HEK293T (cell line): Measurements from ENCODE around the gene SMARCB1.

ENCODE experiments used
- CTCF ChIA-PET: fragments of 350-600 bp; formaldehyde crosslinking; extraction: SDS; loops from one replicate; lab custom pipeline; 2021; ENCODE audit warnings: antibody characterized with exemption, inconsistent platforms; lab: Yijun Ruan, JAX
- POLR2A ChIA-PET: fragments of 350-600 bp; formaldehyde crosslinking; extraction: SDS; loops from one replicate; lab custom pipeline; 2020; ENCODE audit warnings: antibody characterized with exemption, inconsistent platforms; lab: Yijun Ruan, JAX
- DNase-seq: peaks from one replicate; pipeline ENCODE4 v3.0.0; 2012; ENCODE audit warnings: mixed read lengths; ENCODE audit errors: extremely low spot score
- ARNT ChIP-seq: fragments of 450-650 bp; IDR thresholded peaks from 2 replicates; pipeline ENCODE4 v1.6.1; 2017; ENCODE audit warnings: mild to moderate bottlenecking
- BHLHE40 ChIP-seq: fragments of 450-650 bp; IDR thresholded peaks from 2 replicates; pipeline ENCODE4 v1.6.1; 2016; ENCODE audit warnings: mild to moderate bottlenecking, moderate library complexity, borderline replicate concordance
- CTBP1 ChIP-seq: fragments of 450-650 bp; IDR thresholded peaks from 2 replicates; pipeline ENCODE4 v1.6.1; 2016; ENCODE audit warnings: borderline replicate concordance
- ELF4 ChIP-seq: fragments of 450-650 bp; IDR thresholded peaks from 2 replicates; pipeline ENCODE4 v1.6.1; 2017; ENCODE audit warnings: antibody characterized with exemption
- FOXA1 ChIP-seq: fragments of 450-650 bp; IDR thresholded peaks from 2 replicates; pipeline ENCODE4 v1.6.1; 2016; ENCODE audit warnings: mild to moderate bottlenecking
- FOXK2 ChIP-seq: fragments of 450-650 bp; IDR thresholded peaks from 2 replicates; pipeline ENCODE4 v1.6.1; 2016; ENCODE audit warnings: mild to moderate bottlenecking
- FOXM1 ChIP-seq: fragments of 450-650 bp; IDR thresholded peaks from 2 replicates; pipeline ENCODE4 v1.6.1; 2017; ENCODE audit warnings: mild to moderate bottlenecking, borderline replicate concordance
- HDGF ChIP-seq: fragments of 450-650 bp; IDR thresholded peaks from 2 replicates; pipeline ENCODE4 v1.6.1; 2017; ENCODE audit warnings: antibody characterized with exemption, borderline replicate concordance
- L3MBTL2 ChIP-seq: fragments of 450-650 bp; conservative IDR thresholded peaks from 2 replicates; pipeline ENCODE4 v1.6.1; 2016; ENCODE audit warnings: mild to moderate bottlenecking
- LEF1 ChIP-seq: fragments of 450-650 bp; IDR thresholded peaks from 2 replicates; pipeline ENCODE4 v1.6.1; 2017; ENCODE audit warnings: mild to moderate bottlenecking, borderline replicate concordance
- NFRKB ChIP-seq: fragments of 450-650 bp; IDR thresholded peaks from 2 replicates; pipeline ENCODE4 v1.6.1; 2016; ENCODE audit warnings: mild to moderate bottlenecking, moderate library complexity
- SP1 ChIP-seq: fragments of 450-650 bp; IDR thresholded peaks from 2 replicates; pipeline ENCODE4 v1.6.1; 2017
- SUZ12 ChIP-seq: fragments of 450-650 bp; IDR thresholded peaks from 2 replicates; pipeline ENCODE4 v1.6.1; 2016; ENCODE audit warnings: mild to moderate bottlenecking
- TARDBP ChIP-seq: fragments of 450-650 bp; IDR thresholded peaks from 2 replicates; pipeline ENCODE4 v1.6.1; 2016
- ZNF384 ChIP-seq: fragments of 450-650 bp; IDR thresholded peaks from 2 replicates; pipeline ENCODE4 v1.6.1; 2016
- TF ChIP-seq, protein P1 (sequence below): fragments of 450-650 bp; IDR thresholded peaks from 2 replicates; pipeline ENCODE4 v1.6.1; 2016

Gene SMARCB1

DNA sequence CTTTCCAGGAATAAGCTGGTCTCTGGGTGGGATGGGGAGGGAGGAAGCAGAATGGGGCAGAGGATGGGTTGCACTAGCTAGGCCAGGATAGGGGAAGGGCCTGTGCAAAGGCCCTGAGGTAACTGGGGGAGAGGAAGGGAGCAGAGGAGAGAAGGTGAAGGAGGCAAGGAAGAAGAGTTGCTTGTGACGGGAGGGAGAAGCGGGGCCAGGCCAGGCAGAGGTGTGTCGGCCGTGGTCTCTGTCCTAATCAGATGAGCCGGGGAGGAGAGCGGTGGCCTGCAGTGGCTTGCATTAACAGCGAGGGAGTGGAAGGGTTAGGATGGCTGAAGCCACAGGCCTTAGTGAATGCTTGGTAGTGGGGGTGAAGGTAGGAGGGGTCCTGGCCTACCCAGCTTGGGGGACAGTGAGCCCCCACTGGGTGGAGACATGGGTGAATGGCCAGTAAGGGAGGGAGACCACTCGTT is 58.0 kb downstream of the SMARCB1 start:
- TF ChIP-seq CTBP1 (no peak), FOXA1 (no peak), FOXM1 (no peak), FOXK2 (no peak)
- TF ChIP-seq, protein P1, sequence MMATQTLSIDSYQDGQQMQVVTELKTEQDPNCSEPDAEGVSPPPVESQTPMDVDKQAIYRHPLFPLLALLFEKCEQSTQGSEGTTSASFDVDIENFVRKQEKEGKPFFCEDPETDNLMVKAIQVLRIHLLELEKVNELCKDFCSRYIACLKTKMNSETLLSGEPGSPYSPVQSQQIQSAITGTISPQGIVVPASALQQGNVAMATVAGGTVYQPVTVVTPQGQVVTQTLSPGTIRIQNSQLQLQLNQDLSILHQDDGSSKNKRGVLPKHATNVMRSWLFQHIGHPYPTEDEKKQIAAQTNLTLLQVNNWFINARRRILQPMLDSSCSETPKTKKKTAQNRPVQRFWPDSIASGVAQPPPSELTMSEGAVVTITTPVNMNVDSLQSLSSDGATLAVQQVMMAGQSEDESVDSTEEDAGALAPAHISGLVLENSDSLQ: no peak
- POLR2A ChIA-PET: interaction anchor here (1.4 to 3.1 kb wide), 2 partner anchors 13 to 74 kb away, joined by 6 to 48 read pairs; partner anchors contain the start of gene SLC2A11
- DNase-seq: no peak
- CTCF ChIA-PET: interaction anchor here (1.1 kb wide), 1 partner anchor 77 kb away, joined by 3 read pairs; the partner anchor contains the start of gene CHCHD10

DNA sequence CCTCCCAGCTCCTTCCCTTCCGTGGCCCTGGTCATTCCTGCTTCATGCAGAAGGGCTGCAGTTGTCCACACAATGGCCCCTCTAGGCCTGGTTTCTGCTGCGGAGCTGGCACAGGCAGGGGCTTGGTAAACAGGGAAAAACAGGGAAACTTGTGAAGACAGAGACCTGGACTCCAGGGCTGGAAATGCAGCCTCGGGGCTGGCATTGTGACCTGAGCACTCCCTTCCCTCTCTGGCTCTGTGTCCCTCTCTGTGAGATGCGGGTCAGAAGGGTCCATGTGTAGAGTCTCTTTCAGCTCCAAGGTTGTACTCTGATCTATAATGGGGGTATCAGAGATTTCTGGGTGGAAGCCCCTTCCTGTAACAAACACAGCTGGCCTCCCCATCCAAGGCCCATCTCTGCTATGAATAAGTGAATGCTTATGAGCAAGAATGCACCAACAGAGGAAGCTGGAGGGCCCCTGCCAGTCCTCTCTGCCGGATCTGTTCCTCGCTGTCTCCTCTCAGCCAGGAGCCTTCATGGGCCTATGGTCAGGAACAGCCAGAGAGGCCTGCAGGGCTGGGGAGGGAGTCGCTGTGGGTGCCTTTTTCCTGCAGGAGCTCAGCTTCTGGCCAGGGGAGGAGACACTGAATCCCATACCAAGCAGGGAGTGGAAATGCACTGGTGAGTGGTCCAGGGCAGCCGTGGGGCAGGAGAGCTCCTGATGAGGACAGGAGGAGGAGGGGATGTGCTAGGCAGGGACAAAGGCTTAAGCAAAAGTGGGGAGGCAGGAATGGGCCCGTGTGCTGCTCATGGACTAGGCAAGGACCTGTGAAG is 58.7 kb downstream of the SMARCB1 start:
- no peak for DNase-seq
- POLR2A ChIA-PET: interaction anchor here (0.8 to 3.1 kb wide), 5 partner anchors 13 to 79 kb away, joined by 3 to 48 read pairs (median 5); partner anchors contain the start of gene SLC2A11
- no peak for TF ChIP-seq ARNT
- no peak for TF ChIP-seq LEF1
- TF ChIP-seq, protein P1: no peak
- no peak for TF ChIP-seq SP1
- TF ChIP-seq ELF4: no peak
- TF ChIP-seq FOXM1: no peak
- no peak for TF ChIP-seq SUZ12
- TF ChIP-seq BHLHE40: no peak
- no peak for TF ChIP-seq ZNF384
- no peak for TF ChIP-seq FOXK2
- TF ChIP-seq HDGF: no peak
- no peak for TF ChIP-seq TARDBP
- no peak for TF ChIP-seq FOXA1
- no peak for TF ChIP-seq L3MBTL2
- no peak for TF ChIP-seq CTBP1
- CTCF ChIA-PET: interaction anchor here (0.9 to 1.4 kb wide), 3 partner anchors 12 to 78 kb away, joined by 3 to 5 read pairs (median 3); partner anchors contain the start of genes CHCHD10 and SLC2A11

DNA sequence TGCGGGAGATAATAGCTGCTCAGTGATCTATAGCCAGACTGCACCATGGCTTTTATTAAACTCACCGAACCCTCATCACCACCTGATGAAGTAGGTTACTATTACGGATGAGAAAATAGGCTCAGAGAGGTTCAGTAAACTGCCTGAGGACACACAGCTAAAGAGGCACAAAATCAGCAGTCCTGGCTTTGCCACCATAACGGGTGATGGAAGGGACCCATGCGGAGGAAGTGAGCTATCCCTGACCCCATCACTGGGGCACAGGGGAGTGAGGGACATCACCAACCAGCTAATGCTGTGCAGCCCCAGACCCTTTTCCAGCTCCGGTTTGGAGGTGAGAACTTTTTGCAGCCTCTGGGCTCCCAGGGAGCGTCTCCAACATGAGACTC is 59.3 kb downstream of the SMARCB1 start:
- TF ChIP-seq, protein P1: no peak
- TF ChIP-seq ELF4 (no peak), FOXA1 (no peak), CTBP1 (no peak), HDGF (no peak), LEF1 (no peak), ARNT (no peak), ZNF384 (no peak), FOXK2 (no peak), NFRKB (no peak), SUZ12 (no peak), L3MBTL2 (no peak), FOXM1 (no peak), SP1 (no peak)
- no peak for DNase-seq
- POLR2A ChIA-PET: interaction anchor here (0.8 to 3.1 kb wide), 5 partner anchors 12 to 79 kb away, joined by 3 to 48 read pairs (median 5); partner anchors contain the start of gene SLC2A11
- CTCF ChIA-PET: interaction anchor here (0.9 to 1.4 kb wide), 2 partner anchors 12 to 78 kb away, joined by 3 to 5 read pairs; partner anchors contain the start of genes CHCHD10 and SLC2A11

DNA sequence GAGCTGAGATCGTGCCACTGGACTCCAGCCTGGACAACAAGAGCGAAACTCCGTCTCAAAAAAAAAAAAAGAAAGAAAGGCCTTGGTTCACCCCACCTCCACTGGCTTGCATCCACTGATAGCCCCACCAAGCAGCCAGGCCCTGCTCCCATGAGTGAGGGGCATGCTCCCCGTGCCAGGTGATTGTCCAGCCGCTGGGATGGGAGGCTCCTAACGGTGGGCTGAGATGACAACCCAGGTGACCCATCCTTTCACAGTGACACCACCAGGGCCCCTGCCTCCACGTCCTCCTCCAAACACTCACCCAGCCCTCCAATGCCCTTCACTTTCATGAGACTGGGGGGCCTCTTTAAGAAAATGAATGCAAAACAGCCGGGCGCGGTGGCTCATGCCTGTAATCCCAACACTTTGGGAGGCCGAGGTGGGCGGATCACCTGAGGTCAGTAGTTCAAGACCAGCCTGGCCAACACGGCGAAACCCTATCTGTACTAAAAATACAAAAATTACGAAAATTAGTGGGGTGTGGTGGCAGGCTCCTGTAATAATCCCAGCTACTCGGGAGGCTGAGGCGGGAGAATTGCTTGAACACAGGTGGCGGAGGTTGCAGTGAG is 60.6 kb downstream of the SMARCB1 start:
- ChIA-PET POLR2A (interaction anchor here (2.4 kb wide), 1 partner anchor 10 kb away, joined by 20 read pairs; the partner anchor contains the start of gene SLC2A11), CTCF (interaction anchor here (0.7 kb wide), 1 partner anchor 17 kb away, joined by 3 read pairs; no protein-coding TSS in a partner anchor)
- TF ChIP-seq ZNF384 (no peak), BHLHE40 (no peak), TARDBP (no peak), ELF4 (no peak), HDGF (no peak), LEF1 (no peak), SP1 (no peak), L3MBTL2 (no peak), SUZ12 (no peak), CTBP1 (no peak), ARNT (no peak), NFRKB (no peak), FOXM1 (no peak), FOXA1 (no peak), FOXK2 (no peak)
- TF ChIP-seq, protein P1: no peak
- DNase-seq: no peak
